H1 (cell line): ENCODE results near the gene MACROD2.

Experiments
- CHD2 ChIP-seq: IDR thresholded peaks from 2 replicates; pipeline ENCODE4 v1.6.1; 2012; ENCODE audit warnings: low read length, improper control_type of control experiment
- EZH2 ChIP-seq: fragments of 200-600 bp; sonication (generic); IDR thresholded peaks from 2 replicates; pipeline ENCODE4 v1.7.1; 2012; ENCODE audit warnings: low read depth, mild to moderate bottlenecking, moderate library complexity, low read length, inconsistent platforms; ENCODE audit not compliant: severe bottlenecking
- HDAC2 ChIP-seq, 2 experiments: fragments of 300-600 bp in 1 of 2; sonication (generic) in 1 of 2; IDR thresholded peaks; 2 replicates each; pipeline ENCODE4 v1.6.1; 2011 to 2012; ENCODE audit warnings: low read depth in 2 of 2, low read length in 2 of 2, mild to moderate bottlenecking in 2 of 2, moderate library complexity in 2 of 2, borderline replicate concordance in 1 of 2, inconsistent platforms in 1 of 2
- KDM5A ChIP-seq: fragments of 200-600 bp; IDR thresholded peaks from 2 replicates; pipeline ENCODE4 v1.7.1; 2012; ENCODE audit warnings: mild to moderate bottlenecking, low read length, inconsistent platforms, mixed read lengths
- MAFK ChIP-seq: IDR thresholded peaks from 2 replicates; pipeline ENCODE4 v1.6.1; 2012; ENCODE audit warnings: low read depth, mild to moderate bottlenecking, improper control_type of control experiment, low read length
- POLR2A ChIP-seq, 2 experiments: IDR thresholded peaks; 1 replicate in 1 of 2; 2 replicates in 1 of 2; pipeline ENCODE4 v1.6.1; 2011; ENCODE audit warnings: low read depth in 2 of 2, low read length in 2 of 2, mild to moderate bottlenecking in 2 of 2; ENCODE audit errors: control extremely low read depth in 1 of 2
- POLR2AphosphoS5 ChIP-seq: IDR thresholded peaks from 2 replicates; pipeline ENCODE4 v1.6.1; 2011; ENCODE audit warnings: low read depth, low read length
- RFX5 ChIP-seq: IDR thresholded peaks from 2 replicates; pipeline ENCODE4 v1.6.1; 2011; ENCODE audit warnings: low read depth, low read length, improper control_type of control experiment, borderline replicate concordance
- TAF1 ChIP-seq: IDR thresholded peaks from 2 replicates; pipeline ENCODE4 v1.6.1; 2011; ENCODE audit warnings: mild to moderate bottlenecking, low read depth, low read length
- TBP ChIP-seq: IDR thresholded peaks from 2 replicates; pipeline ENCODE4 v1.6.1; 2011; ENCODE audit warnings: low read depth, low read length, improper control_type of control experiment
- TCF12 ChIP-seq: IDR thresholded peaks from 2 replicates; pipeline ENCODE4 v1.6.1; 2011; ENCODE audit warnings: low read depth, mild to moderate bottlenecking, low read length
- YY1 ChIP-seq: IDR thresholded peaks from 2 replicates; pipeline ENCODE4 v1.6.1; 2011; ENCODE audit warnings: low read depth, mild to moderate bottlenecking, low read length
- TF ChIP-seq, protein P1 (sequence below), 3 experiments: IDR thresholded peaks; 1 replicate in 2 of 3; 2 replicates in 1 of 3; pipeline versions ENCODE4 v1.5.1 to v1.6.1; 2011; ENCODE audit warnings: low read length in 3 of 3, mild to moderate bottlenecking in 3 of 3, inconsistent platforms in 2 of 3, low read depth in 1 of 3, moderate library complexity in 1 of 3; ENCODE audit not compliant: insufficient read depth in 1 of 3; ENCODE audit errors: control extremely low read depth in 1 of 3

DNA sequence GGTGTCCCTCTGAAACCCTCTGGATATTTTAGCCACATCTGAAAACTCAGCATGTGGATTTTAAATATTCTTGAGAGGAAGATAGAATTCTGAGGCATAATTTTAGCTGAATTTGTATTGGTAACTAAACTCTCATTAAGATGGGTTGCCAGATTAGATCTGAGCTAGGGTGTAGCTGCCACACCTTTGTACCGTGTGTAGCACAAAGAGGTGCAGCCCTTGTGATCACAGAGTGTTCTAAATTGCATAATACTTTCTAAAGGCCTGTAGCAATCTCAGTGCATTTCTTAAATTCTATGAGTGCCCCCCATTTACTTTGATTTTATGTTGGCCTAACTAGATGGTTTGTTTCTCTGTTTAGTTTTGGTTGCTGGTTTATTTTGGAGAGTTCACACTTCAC is 289.1 kb downstream of the MACROD2 start:
- TF ChIP-seq, protein P1, sequence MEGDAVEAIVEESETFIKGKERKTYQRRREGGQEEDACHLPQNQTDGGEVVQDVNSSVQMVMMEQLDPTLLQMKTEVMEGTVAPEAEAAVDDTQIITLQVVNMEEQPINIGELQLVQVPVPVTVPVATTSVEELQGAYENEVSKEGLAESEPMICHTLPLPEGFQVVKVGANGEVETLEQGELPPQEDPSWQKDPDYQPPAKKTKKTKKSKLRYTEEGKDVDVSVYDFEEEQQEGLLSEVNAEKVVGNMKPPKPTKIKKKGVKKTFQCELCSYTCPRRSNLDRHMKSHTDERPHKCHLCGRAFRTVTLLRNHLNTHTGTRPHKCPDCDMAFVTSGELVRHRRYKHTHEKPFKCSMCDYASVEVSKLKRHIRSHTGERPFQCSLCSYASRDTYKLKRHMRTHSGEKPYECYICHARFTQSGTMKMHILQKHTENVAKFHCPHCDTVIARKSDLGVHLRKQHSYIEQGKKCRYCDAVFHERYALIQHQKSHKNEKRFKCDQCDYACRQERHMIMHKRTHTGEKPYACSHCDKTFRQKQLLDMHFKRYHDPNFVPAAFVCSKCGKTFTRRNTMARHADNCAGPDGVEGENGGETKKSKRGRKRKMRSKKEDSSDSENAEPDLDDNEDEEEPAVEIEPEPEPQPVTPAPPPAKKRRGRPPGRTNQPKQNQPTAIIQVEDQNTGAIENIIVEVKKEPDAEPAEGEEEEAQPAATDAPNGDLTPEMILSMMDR (IDR thresholded peaks at IDR 0.05; ENCODE audit: control extremely low read depth in 1 of 3, insufficient read depth in 1 of 3, low read depth in 1 of 3, low read length in 3 of 3), result no peak
- TF ChIP-seq POLR2AphosphoS5, result no peak
- TF ChIP-seq RFX5, result no peak
- TF ChIP-seq POLR2A (IDR thresholded peaks at IDR 0.05; ENCODE audit: control extremely low read depth in 1 of 2, low read depth in 2 of 2, low read length in 2 of 2), result no peak
- TF ChIP-seq HDAC2 (IDR thresholded peaks at IDR 0.05; ENCODE audit: borderline replicate concordance in 1 of 2, low read depth in 2 of 2, low read length in 2 of 2), result no peak
- TF ChIP-seq KDM5A, result no peak
- TF ChIP-seq TAF1, result no peak
- no peak for TF ChIP-seq CHD2
- TF ChIP-seq TBP, result no peak
- TF ChIP-seq EZH2, result no peak
- TF ChIP-seq TCF12, result no peak
- no peak for TF ChIP-seq YY1
- no peak for TF ChIP-seq MAFK
